Karpas-422 (cell line): ENCODE measurements around the gene ZCCHC9. TPM values are rescaled to one million over a fixed set of nuclear protein-coding genes. Genes with fewer than 3 reads are reported as not detected.

Source experiments
- DNase-seq: peaks from one replicate; pipeline ENCODE4 v3.0.0-alpha.2; 2015
- H2AFZ ChIP-seq: fragments of 200-600 bp; sonication (generic); 2 replicates; pipeline ENCODE4 v1.6.1; 2014; ENCODE audit warnings: antibody characterized with exemption, low read length, mixed read lengths
- H3K27ac ChIP-seq: fragments of 200-600 bp; sonication (generic); 2 replicates; pipeline ENCODE4 v1.5.1; 2014; ENCODE audit warnings: mild to moderate bottlenecking, low read length, moderate library complexity
- H3K27me3 ChIP-seq: fragments of 200-600 bp; sonication (generic); 2 replicates; pipeline ENCODE4 v1.6.1; 2014; ENCODE audit warnings: low read length, mixed read lengths
- H3K36me3 ChIP-seq: fragments of 200-600 bp; sonication (generic); 2 replicates; pipeline ENCODE4 v1.6.1; 2014; ENCODE audit warnings: low read length, mixed read lengths; ENCODE audit not compliant: insufficient read depth
- H3K4me1 ChIP-seq: fragments of 200-600 bp; sonication (generic); 2 replicates; pipeline ENCODE4 v1.6.1; 2014; ENCODE audit warnings: mild to moderate bottlenecking, low read length, mixed read lengths
- H3K4me2 ChIP-seq: fragments of 200-600 bp; sonication (generic); 2 replicates; pipeline ENCODE4 v1.6.1; 2014; ENCODE audit warnings: low read length, low read depth, mild to moderate bottlenecking; ENCODE audit not compliant: poor library complexity, severe bottlenecking
- H3K4me3 ChIP-seq: fragments of 200-600 bp; sonication (generic); 2 replicates; pipeline ENCODE4 v1.5.1; 2014; ENCODE audit warnings: mild to moderate bottlenecking, antibody characterized with exemption, low read length, mixed read lengths
- H3K79me2 ChIP-seq: fragments of 200-600 bp; sonication (generic); 2 replicates; pipeline ENCODE4 v1.6.1; 2014; ENCODE audit warnings: mild to moderate bottlenecking, low read length, mixed read lengths
- H3K9ac ChIP-seq: fragments of 200-600 bp; sonication (generic); 2 replicates; pipeline ENCODE4 v1.6.0; 2014; ENCODE audit warnings: low read length
- H3K9me2 ChIP-seq: fragments of 200-600 bp; sonication (generic), shearing (Covaris generic); replicated peaks from 2 replicates; pipeline ENCODE4 v1.6.0; 2014; ENCODE audit warnings: mild to moderate bottlenecking, low read length, moderate library complexity; ENCODE audit not compliant: insufficient read depth
- H3K9me3 ChIP-seq: fragments of 300-700, 200-600 bp; sonication (generic); 2 replicates; pipeline ENCODE4 v1.6.1; 2014; ENCODE audit warnings: low read length, mixed read lengths
- H4K20me1 ChIP-seq: fragments of 200-600 bp; sonication (generic); 2 replicates; pipeline ENCODE4 v1.6.1; 2014; ENCODE audit warnings: mild to moderate bottlenecking, antibody characterized with exemption, low read length, low read depth; ENCODE audit not compliant: insufficient read depth
- total RNA-seq: library from RNA; depleted of rRNA; stranded (reverse); fragments of >200 nt; shearing (Covaris generic); gene quantifications from 2 replicates; pipeline ENCODE4 v1.2.3, GENCODE V29; 2014; ENCODE audit warnings: low replicate concordance

The ZCCHC9 gene
- total RNA-seq, 1 experiment from 2014 or later: 48.0 TPM

DNA sequence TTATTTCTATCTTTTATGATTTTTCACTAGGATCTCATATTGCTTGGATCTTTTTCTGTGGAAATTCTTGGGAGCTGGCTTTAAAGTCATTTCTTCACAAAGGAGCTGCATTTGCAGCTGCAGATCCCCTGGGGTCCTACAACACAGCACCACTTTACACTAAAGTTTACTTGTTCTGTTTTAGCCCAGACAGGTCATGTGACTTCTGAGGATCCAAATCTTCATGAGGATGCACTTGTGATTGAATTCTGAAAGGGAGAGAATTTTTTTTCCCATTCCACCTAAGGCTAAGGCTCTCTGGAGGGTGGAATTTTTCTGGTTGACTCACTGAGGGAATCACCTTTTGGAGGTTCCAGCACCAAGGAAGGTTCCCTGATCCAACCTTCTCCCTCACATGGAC lies 49.1 kb downstream of the ZCCHC9 start:
- H3K4me3 ChIP-seq: no peak overlapping the region
- no peak for DNase-seq
- H2AFZ ChIP-seq: no peak overlapping the region
- H3K4me2 ChIP-seq: no peak overlapping the region
- no peaks in the 10 kb centered on the region for H3K4me1 ChIP-seq
- H4K20me1 ChIP-seq: no peaks in the 10 kb centered on the region
- no peak overlapping the region for H3K27ac ChIP-seq
- H3K36me3 ChIP-seq: no peaks in the 10 kb centered on the region
- H3K27me3 ChIP-seq: no peaks in the 10 kb centered on the region
- H3K79me2 ChIP-seq: no peaks in the 10 kb centered on the region
- H3K9me3 ChIP-seq: no peaks in the 10 kb centered on the region
- H3K9ac ChIP-seq: no peak overlapping the region
- H3K9me2 ChIP-seq: no peaks in the 10 kb centered on the region

DNA sequence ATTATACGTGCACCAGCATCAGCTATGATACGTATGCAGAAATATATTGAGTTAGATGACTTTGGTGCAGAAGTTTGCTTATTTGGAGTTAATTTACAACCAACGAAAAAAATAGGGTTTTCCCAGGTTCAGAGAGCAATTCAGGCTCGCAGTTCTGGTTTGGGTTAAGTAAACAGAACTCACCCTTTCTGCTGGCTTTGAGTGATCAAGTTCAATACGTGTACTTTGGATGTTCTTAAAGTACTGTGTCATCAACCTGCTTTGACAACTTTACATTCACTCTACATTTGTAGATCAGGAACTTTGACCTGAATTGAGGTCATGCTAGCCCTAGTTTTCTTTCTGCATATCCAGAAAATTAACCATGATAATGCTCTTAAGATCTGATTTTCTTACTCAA lies 51.8 kb downstream of the ZCCHC9 start:
- H3K79me2 ChIP-seq: no peaks in the 10 kb centered on the region
- no peaks in the 10 kb centered on the region for H3K9me3 ChIP-seq
- no peaks in the 10 kb centered on the region for H3K9me2 ChIP-seq
- no peak overlapping the region for H3K27ac ChIP-seq
- no peaks in the 10 kb centered on the region for H4K20me1 ChIP-seq
- no peaks in the 10 kb centered on the region for H3K36me3 ChIP-seq
- no peaks in the 10 kb centered on the region for H3K4me1 ChIP-seq
- no peak overlapping the region for H2AFZ ChIP-seq
- no peak overlapping the region for H3K4me2 ChIP-seq
- no peaks in the 10 kb centered on the region for H3K27me3 ChIP-seq
- H3K4me3 ChIP-seq: no peak overlapping the region
- H3K9ac ChIP-seq: no peak overlapping the region
- DNase-seq: no peak

DNA sequence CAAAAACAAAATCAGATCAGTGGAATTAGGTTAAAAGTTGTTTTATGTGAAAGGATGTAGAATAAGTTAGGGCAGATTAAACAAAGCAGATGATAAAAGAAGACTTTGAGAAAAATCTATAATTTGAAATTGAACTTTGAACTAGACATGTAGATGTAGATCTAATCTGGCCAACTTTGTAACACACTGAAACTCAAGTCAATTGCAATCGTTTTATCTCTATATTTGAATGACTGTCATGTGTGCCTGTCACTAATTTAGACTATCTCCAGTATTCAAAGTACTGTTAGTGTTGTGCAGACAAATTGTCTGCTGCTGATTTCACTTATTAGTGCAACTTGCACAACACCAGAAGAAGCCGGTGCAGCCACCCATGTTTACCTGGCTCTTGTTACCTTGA lies 52.7 kb downstream of the ZCCHC9 start:
- no peak overlapping the region for H3K4me2 ChIP-seq
- H3K9me2 ChIP-seq: no peaks in the 10 kb centered on the region
- H3K79me2 ChIP-seq: no peaks in the 10 kb centered on the region
- no peaks in the 10 kb centered on the region for H3K4me1 ChIP-seq
- H3K36me3 ChIP-seq: no peaks in the 10 kb centered on the region
- H3K9me3 ChIP-seq: no peaks in the 10 kb centered on the region
- no peak for DNase-seq
- no peak overlapping the region for H3K9ac ChIP-seq
- H3K27ac ChIP-seq: no peak overlapping the region
- no peaks in the 10 kb centered on the region for H3K27me3 ChIP-seq
- no peaks in the 10 kb centered on the region for H4K20me1 ChIP-seq
- no peak overlapping the region for H3K4me3 ChIP-seq
- H2AFZ ChIP-seq: no peak overlapping the region

DNA sequence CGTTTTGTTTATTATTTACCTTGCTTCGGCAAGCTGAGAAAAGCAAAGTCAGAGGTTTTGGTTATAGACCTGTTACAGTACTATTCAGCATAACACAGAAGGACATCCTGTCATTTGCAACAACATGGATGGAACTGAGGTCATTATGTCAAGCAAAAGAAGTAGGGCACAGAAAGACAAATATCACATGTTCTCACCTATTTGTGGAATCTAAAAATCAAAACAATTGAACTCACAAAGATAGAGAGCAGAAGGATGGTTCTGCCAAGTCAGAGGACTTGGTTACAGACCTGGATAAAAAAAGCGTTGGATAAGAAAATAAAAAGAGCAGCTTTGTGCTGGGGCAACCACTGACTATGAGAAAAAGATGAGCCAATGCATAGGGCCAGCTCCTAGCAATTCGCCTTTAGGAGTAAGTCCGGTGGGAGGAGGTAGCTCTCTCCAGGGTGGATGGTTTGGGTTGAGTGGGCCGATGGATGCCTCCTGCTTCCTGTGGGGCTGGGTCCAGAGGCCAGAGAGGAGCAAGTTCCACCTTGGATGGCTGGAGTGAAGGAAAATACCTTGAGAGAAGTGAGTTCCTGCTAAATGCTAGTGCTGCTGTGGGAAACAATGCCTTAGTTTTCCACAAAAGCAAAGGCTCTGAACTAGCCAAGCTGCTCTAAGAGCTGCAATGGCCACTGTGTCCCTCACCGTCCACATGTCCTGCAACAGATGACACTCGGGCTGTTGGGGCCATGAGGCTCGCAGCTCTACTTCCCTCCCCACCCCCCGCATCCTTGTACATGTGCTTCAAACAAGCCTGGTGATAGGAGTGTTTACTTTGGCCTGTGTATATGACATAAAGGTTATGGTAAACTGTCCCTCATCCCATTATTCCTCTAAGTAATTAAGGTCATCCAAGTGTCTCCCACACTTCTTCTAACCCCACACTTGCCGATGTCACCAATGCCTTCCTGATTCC lies 54.2 kb downstream of the ZCCHC9 start:
- Histone ChIP-seq H2AFZ (no peak overlapping the region), H3K4me2 (no peak overlapping the region), H3K79me2 (no peaks in the 10 kb centered on the region), H3K9me3 (no peaks in the 10 kb centered on the region), H4K20me1 (no peaks in the 10 kb centered on the region), H3K9me2 (no peaks in the 10 kb centered on the region), H3K9ac (no peak overlapping the region), H3K27me3 (no peaks in the 10 kb centered on the region), H3K4me3 (no peak overlapping the region), H3K36me3 (no peaks in the 10 kb centered on the region), H3K4me1 (no peaks in the 10 kb centered on the region), H3K27ac (no peak overlapping the region)
- DNase-seq: no peak

DNA sequence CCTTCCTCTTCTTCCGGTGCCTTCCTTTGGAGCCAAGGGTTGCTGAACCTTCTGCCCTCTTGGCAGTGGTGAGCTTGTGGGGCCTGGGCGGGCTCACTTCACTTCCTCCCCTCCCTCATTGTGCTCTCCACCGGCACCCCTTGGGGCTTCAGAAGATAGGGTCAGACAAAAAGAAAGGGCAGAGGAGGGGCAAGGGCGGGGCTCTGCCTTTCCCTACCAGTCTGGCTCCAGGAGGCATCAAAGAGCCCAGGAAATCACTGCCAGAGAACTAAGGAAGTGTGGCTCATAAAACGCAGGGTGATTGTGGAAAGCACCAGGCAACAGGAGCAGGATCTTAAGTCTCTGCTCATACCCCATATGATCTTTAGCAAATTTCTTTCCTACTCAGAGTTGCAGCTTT lies 57.7 kb downstream of the ZCCHC9 start:
- no peak overlapping the region for H3K9ac ChIP-seq
- H3K4me3 ChIP-seq: no peak overlapping the region
- H3K4me2 ChIP-seq: no peak overlapping the region
- no peaks in the 10 kb centered on the region for H3K9me3 ChIP-seq
- no peak for DNase-seq
- H2AFZ ChIP-seq: no peak overlapping the region
- H3K9me2 ChIP-seq: no peaks in the 10 kb centered on the region
- H3K27ac ChIP-seq: no peak overlapping the region
- no peaks in the 10 kb centered on the region for H3K79me2 ChIP-seq
- no peaks in the 10 kb centered on the region for H4K20me1 ChIP-seq
- H3K36me3 ChIP-seq: no peaks in the 10 kb centered on the region
- no peaks in the 10 kb centered on the region for H3K27me3 ChIP-seq
- no peaks in the 10 kb centered on the region for H3K4me1 ChIP-seq

DNA sequence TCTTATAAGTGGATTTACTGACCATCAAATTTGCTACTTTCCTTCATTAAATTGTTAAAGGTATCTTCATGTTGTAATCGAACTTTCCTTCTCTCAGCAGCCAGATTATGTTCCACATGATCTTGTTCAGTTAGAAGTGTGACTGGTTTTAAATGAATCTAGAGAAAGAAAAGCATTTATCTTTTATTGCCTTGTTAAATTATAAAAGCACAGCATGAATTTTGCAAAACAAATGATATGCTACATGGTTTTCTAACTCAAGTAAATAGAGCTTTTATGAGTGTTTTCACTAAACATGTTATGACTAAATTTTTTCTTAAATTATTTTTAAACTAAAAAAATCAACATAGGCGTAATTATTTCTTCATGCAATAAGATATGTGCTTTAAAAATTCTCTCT lies 58.5 kb downstream of the ZCCHC9 start:
- no peak overlapping the region for H3K4me3 ChIP-seq
- no peaks in the 10 kb centered on the region for H4K20me1 ChIP-seq
- H3K27me3 ChIP-seq: no peaks in the 10 kb centered on the region
- no peaks in the 10 kb centered on the region for H3K9me2 ChIP-seq
- H3K79me2 ChIP-seq: no peaks in the 10 kb centered on the region
- H3K9me3 ChIP-seq: no peaks in the 10 kb centered on the region
- no peak overlapping the region for H2AFZ ChIP-seq
- H3K4me1 ChIP-seq: no peaks in the 10 kb centered on the region
- no peak for DNase-seq
- no peak overlapping the region for H3K27ac ChIP-seq
- no peak overlapping the region for H3K9ac ChIP-seq
- no peak overlapping the region for H3K4me2 ChIP-seq
- no peaks in the 10 kb centered on the region for H3K36me3 ChIP-seq

DNA sequence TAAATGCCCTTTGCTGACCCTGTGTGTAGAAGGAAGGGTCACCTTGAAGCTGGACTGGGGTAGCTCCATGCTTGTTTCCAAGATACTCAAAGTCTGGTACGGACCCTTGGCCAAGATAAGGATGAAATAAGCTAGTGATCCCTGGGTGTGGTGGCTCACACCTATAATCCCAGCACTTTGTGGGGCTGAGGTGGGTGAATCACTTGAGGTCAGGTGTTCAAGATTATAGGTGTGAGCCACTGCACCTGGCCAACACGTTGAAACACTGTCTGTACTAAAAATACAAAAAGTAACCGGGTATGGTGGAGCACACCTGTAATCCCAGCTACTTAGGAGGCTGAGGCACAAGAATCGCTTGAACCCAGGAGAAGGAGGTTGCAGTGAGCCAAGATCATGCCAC lies 59.3 kb downstream of the ZCCHC9 start:
- Histone ChIP-seq H3K79me2 (no peaks in the 10 kb centered on the region), H3K27me3 (no peaks in the 10 kb centered on the region), H3K4me1 (no peaks in the 10 kb centered on the region), H3K4me2 (no peak overlapping the region), H3K4me3 (no peak overlapping the region), H2AFZ (no peak overlapping the region), H4K20me1 (no peaks in the 10 kb centered on the region), H3K9me3 (no peaks in the 10 kb centered on the region), H3K9ac (no peak overlapping the region), H3K9me2 (no peaks in the 10 kb centered on the region), H3K27ac (no peak overlapping the region), H3K36me3 (no peaks in the 10 kb centered on the region)
- DNase-seq: no peak

DNA sequence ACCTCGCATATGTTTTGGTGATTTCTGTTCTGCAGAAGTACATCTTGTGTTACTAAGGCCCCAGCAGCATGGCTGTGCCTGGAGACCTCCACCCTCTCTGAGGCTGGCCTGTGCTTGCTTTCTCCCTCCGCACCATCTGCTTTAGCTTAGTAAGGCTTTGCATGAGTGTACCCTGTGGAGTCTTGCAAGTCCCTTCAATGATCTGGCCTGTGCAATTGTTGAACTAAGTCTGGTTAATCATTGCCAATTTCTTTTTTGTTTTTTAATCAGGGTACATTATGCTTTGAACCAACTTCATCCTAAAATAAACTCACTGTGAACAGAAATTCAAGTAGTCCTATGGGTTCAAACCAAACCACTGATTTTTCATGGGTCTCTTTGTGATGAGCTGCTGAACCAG lies 60.2 kb downstream of the ZCCHC9 start:
- no peaks in the 10 kb centered on the region for H3K79me2 ChIP-seq
- H3K4me3 ChIP-seq: no peak overlapping the region
- H3K4me1 ChIP-seq: no peaks in the 10 kb centered on the region
- no peak for DNase-seq
- no peak overlapping the region for H3K9ac ChIP-seq
- H3K4me2 ChIP-seq: no peak overlapping the region
- H3K9me3 ChIP-seq: no peaks in the 10 kb centered on the region
- no peak overlapping the region for H3K27ac ChIP-seq
- H3K9me2 ChIP-seq: no peaks in the 10 kb centered on the region
- H3K27me3 ChIP-seq: no peaks in the 10 kb centered on the region
- H2AFZ ChIP-seq: no peak overlapping the region
- no peaks in the 10 kb centered on the region for H3K36me3 ChIP-seq
- no peaks in the 10 kb centered on the region for H4K20me1 ChIP-seq
